GM06990 (cell line): ENCODE measurements around the gene SCG2.

Experiments used
- DNase-seq: peaks from one replicate; pipeline ENCODE4 v3.0.0-alpha.2; 2011; ENCODE audit not compliant: insufficient read length; ENCODE audit errors: extremely low read depth
- H3K27me3 ChIP-seq: replicated peaks from 2 replicates; pipeline ENCODE4 v1.6.0; 2011; ENCODE audit warnings: low read length; ENCODE audit not compliant: control insufficient read depth, insufficient read depth
- H3K36me3 ChIP-seq: 2 replicates; pipeline ENCODE4 v1.5.1; 2011; ENCODE audit warnings: low read length; ENCODE audit not compliant: control insufficient read depth, insufficient read depth
- H3K4me3 ChIP-seq: replicated peaks from 2 replicates; pipeline ENCODE4 v1.5.1; 2011; ENCODE audit warnings: low read depth, mild to moderate bottlenecking, control low read depth, low read length
- CTCF ChIP-seq: IDR thresholded peaks from 2 replicates; pipeline ENCODE4 v1.5.1; 2011; ENCODE audit warnings: low read length, control low read depth, mild to moderate bottlenecking, inconsistent platforms; ENCODE audit not compliant: insufficient read depth, poor library complexity, severe bottlenecking

The SCG2 gene

DNA sequence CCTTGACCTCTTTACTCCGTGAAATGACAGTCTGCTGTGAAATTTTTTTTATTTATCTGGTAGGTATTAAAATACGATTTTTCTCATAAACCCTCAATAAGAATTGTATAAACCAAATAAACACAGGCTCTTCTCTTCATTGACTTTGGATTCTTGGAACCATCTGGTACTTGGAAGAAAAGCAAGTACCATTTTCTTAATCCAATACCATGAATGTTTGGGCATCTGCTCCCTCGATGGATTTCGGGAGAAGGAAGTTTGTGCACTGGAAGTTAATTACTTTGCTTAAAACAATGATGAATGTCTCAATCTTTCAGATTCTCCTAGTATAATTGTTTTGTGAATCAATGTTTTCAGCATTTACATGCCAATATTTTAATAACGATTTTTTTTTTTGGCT lies 5.3 kb upstream of the SCG2 start:
- no peak for TF ChIP-seq CTCF
- no peak for DNase-seq
- Histone ChIP-seq H3K36me3 (no peaks in the 10 kb centered on the region), H3K4me3 (no peak overlapping the region), H3K27me3 (no peaks in the 10 kb centered on the region; the same call in 1 of the 2 replicates)

DNA sequence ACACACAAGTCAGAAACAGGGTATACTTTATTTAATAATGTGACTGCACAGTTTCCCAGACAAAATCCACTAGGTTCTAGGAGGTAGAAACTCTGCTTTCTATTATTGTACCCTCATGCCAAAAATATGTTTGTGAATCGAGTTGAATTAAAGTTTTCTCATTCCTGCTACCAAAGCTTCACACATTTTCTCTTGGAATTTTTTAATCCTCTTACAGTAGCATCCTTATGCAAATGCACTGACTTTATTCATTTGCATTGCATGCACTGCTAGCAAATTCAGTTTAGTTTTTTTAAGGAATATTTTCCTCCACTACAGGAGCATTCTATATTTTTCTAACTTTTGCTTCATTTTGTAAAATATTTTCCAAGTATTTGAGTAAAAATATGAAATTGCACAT lies 4.8 kb upstream of the SCG2 start:
- no peak for TF ChIP-seq CTCF
- no peaks in the 10 kb centered on the region; the same call in 1 of the 2 replicates for H3K27me3 ChIP-seq
- DNase-seq = no peak
- H3K4me3 ChIP-seq = no peak overlapping the region
- no peaks in the 10 kb centered on the region for H3K36me3 ChIP-seq

DNA sequence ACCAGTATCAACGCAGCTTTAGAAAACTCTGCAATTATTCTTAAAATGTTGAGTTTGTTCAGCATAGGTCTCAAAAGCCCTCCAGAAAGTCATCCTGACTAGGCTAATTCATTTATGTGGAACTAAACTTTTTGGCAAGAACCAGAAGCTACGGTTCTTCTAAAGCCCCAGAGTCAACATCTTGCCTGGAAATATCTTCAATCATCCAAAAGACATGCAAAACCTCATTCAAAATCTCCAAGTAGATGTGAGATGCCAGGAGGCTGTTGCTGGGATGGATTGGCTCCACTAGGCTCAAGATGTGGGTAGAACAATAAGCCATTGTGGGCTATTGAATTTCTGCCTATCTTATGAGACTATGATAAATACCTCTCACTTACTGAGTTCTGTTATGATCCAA lies 2.1 kb upstream of the SCG2 start:
- no peak for DNase-seq
- no peaks in the 10 kb centered on the region for H3K27me3 ChIP-seq
- no peak for TF ChIP-seq CTCF
- H3K36me3 ChIP-seq = no peaks in the 10 kb centered on the region
- no peak overlapping the region for H3K4me3 ChIP-seq

GRCh38 chr2:223602972-223603371 lies 811 bp upstream of the SCG2 start:
- Histone ChIP-seq H3K36me3 (no peaks in the 10 kb centered on the region), H3K27me3 (no peaks in the 10 kb centered on the region), H3K4me3 (no peak overlapping the region)
- no peak for DNase-seq
- no peak for TF ChIP-seq CTCF

DNA sequence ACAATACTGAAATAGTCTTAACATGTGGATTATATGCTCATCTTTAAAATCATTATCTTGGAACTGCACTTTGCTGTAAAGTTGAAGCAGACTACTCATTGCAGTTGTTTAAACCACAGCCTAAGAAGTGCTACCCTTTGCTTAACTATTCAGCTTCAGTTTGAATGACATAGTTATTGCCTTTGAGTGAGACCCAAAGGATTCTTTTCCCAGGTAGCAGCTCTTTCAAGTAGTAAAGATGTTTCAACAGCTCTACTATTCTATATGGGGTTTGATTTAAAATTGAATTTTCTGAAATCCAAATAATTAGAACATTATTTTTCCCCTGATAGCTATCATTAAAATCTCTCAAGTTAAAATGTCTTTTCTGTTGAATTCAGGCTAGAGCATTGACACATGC lies 1.1 kb downstream of the SCG2 start:
- H3K36me3 ChIP-seq = no peaks in the 10 kb centered on the region
- TF ChIP-seq CTCF = no peak
- H3K4me3 ChIP-seq = no peak overlapping the region
- DNase-seq = no peak
- H3K27me3 ChIP-seq = no peaks in the 10 kb centered on the region; the same call in 1 of the 2 replicates
